Measurements from ENCODE around the gene KDR.

GRCh38 chr4:55083735-55084134 lies 41.7 kb downstream of the KDR start:
- TF ChIP-seq, protein P1, sequence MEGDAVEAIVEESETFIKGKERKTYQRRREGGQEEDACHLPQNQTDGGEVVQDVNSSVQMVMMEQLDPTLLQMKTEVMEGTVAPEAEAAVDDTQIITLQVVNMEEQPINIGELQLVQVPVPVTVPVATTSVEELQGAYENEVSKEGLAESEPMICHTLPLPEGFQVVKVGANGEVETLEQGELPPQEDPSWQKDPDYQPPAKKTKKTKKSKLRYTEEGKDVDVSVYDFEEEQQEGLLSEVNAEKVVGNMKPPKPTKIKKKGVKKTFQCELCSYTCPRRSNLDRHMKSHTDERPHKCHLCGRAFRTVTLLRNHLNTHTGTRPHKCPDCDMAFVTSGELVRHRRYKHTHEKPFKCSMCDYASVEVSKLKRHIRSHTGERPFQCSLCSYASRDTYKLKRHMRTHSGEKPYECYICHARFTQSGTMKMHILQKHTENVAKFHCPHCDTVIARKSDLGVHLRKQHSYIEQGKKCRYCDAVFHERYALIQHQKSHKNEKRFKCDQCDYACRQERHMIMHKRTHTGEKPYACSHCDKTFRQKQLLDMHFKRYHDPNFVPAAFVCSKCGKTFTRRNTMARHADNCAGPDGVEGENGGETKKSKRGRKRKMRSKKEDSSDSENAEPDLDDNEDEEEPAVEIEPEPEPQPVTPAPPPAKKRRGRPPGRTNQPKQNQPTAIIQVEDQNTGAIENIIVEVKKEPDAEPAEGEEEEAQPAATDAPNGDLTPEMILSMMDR (IDR thresholded peaks at IDR 0.05; ENCODE audit: low read length), result no peak
- TF ChIP-seq EZH2 (optimal IDR thresholded peaks at IDR 0.05; ENCODE audit: low read depth, low read length), result no peak

Data from MM.1S (cell line).